ENCODE data around the gene GPN1.
"Not testable (repeated sequence)": the region's sequence is repeated elsewhere in the genome, so short reads cannot be mapped to it uniquely, and the experiment has no call there.

GPN1 gene

DNA sequence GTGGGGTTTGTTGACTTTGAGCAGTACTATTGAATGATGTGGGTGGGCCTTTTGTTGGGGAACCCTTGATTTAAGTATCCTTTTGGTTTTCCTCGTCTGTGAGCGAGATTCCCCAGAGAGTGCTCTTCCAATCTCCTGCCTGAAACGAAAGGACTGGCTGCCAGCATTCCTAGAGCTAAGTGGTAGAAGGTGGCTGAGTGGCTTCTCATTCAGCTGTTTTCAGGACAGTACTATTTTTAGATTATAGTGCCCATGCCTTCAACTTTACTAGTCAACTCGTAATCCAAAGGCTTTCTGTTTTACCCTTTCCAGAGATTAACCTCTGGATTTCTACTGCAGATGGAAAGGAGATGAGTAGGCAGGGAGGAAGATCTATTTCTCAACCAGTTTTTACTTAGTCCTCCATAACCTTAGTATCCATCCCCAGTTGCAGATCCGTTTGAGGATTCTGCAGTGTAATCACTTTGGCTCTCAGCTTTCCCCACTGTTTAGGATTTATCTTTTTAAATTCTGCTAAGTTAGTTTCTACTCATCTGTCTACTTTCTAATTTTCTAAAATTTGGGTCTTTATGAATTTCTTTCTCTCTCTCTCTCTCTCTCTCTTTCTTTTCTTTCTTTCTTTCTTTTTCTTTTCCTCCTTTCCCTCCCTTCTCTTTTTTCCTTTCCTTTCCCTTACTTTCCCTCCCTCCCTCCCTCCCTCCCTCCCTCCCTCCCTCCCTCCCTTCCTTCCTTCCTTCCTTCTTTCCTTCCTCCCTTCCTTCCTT is 44.1 kb downstream of the GPN1 start:
- DNase-seq = no peak

DNA sequence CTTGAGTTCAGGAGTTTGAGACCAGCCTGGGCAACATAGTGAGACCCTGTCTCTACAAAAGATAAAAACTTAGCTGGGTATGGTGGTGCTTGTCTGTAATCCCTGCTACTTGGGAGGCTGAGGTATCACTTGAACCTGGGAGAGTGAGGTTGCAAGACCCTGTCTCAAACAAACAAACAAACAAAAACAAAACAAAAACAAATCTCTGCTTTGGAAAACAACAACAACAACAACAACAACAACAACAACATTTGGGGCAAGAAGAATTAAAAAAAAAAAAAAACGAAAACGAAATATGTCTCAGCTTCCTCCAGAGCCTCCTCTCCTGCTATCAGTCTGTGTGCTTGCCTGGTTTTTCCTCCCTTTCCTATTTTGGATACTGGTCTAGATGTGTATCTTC is 51.7 kb downstream of the GPN1 start:
- no peak for DNase-seq

- no peak for DNase-seq
Observed at GRCh38 chr2:27681841-27682240, 53.0 kb downstream of the GPN1 start.

- DNase-seq = not testable (repeated sequence)
Observed at GRCh38 chr2:27682334-27682771, 53.5 kb downstream of the GPN1 start.

DNA sequence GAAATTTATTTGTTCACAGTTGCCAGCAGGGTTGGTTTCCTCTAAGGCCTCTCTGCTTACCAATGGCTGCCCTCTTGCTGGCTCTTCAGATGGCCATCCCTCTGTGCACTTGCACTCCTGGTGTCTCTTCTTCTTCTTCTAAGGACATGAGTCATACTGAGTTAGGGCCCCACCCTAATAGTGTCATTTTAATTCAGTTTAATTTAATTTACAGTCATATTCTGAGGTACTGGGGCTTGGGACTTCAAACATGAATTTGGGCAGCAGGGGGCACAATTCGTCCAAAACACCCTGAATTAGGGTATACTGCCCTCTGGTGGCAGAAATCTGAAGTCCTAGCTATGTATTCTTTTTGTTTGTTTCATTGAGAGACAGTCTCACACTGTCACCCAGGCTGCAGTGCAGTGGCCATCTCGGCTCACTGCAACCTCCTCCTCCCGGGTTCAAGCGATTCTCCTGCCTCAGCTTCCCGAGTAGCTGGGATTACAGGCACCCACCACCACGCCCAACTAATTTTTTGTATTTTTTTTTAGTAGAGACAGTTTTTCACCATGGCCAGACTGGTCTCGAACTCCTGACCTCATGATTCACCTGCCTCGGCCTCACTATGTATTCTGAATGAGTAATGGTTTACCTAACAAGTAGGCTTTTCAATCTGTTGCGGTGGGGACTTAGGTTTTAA is 54.7 kb downstream of the GPN1 start:
- DNase-seq = peak; percentile 85 to 95

DNA sequence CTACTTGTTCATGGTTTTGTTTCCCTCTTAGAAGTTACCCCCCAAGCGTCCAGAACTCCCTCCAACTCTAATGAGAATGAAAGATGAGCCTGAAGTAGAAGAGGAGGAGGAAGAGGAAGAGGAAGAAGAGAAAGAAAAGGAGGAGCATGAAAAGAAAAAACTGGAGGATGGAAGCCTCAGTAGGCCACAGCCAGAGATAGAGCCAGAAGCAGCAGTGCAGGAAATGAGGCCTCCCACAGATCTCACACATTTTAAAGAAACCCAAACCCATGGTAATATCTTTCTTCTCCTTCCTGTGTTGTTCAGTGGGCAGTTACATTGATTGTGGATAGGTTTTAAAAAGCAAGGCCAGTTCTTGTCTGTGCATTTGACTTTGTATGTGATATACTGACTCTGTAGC is 56.2 kb downstream of the GPN1 start:
- DNase-seq = not testable (repeated sequence)

GRCh38 chr2:27685577-27685976 is 56.7 kb downstream of the GPN1 start:
- no peak for DNase-seq

DNA sequence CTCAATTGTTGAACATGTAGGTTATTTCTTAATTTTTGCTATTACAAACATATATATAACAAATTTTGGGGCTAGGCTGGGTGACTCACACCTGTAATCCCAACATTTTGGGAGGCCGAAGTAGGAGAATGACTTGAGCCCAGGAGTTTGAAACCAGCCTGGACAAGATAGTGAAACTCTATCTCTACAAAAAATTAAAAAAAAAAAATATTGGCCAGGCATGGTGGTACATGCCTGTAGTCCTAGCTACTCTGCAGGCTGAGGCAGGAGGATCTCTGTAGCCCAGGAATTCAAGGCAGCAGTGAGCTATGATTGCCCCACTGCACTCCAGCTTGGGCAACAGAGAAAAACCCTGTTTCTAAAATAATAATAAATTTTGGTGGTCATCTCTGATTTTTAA is 58.4 kb downstream of the GPN1 start:
- no peak for DNase-seq

GRCh38 chr2:27689424-27689823 is 60.6 kb downstream of the GPN1 start:
- no peak for DNase-seq

DNA sequence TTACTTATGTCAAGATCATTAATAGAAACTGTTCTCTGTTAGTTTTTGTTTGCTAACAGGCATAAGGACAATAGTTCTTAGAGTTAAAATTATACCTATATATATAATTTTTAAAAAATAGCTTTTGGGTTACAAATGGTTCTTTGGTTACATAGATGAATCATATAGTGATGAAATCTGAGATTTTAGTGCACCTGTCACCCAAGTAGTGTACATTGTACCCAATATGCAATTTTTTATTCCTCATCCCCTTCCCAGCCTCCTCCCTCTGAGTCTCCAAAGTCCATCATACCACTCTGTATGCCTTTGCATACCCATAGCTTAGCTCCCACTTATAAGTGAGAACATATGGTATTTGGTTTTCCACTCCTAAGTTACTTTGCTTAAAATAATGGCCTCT is 61.2 kb downstream of the GPN1 start:
- DNase-seq = no peak

DNA sequence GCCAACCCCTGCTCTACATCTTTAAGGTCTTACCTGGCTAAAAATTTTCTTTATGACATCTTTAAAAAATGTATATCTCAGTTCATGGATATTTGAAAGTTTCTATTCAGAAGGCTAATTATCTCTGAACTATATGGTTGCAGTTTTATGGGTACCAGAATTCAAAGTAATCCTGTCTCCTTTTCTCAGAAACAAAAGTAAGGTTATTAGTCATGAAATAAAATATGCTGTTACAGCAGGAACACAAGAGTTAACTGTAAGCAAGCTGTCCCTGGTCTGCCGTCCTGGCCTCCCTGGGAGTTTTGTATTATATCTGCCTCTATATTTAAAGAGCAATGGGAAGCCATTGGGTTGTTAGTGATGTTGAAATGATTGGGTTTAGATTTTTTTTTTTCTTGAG is 68.8 kb downstream of the GPN1 start:
- no peak for DNase-seq

Data from activated CD4-positive, alpha-beta T cell treated with anti-CD3 and anti-CD28 coated beads for 4 hours (primary cell).